Epidermal melanocyte (primary cell): ENCODE data around the gene PCSK7.
"Not testable (repeated sequence)": the region's sequence is repeated elsewhere in the genome, so short reads cannot be mapped to it uniquely, and the experiment has no call there.

ENCODE experiments used
- DNase-seq: peaks from one replicate; pipeline ENCODE4 v3.0.0; 2011; ENCODE audit warnings: low spot score; ENCODE audit not compliant: insufficient read length

PCSK7 gene

DNA sequence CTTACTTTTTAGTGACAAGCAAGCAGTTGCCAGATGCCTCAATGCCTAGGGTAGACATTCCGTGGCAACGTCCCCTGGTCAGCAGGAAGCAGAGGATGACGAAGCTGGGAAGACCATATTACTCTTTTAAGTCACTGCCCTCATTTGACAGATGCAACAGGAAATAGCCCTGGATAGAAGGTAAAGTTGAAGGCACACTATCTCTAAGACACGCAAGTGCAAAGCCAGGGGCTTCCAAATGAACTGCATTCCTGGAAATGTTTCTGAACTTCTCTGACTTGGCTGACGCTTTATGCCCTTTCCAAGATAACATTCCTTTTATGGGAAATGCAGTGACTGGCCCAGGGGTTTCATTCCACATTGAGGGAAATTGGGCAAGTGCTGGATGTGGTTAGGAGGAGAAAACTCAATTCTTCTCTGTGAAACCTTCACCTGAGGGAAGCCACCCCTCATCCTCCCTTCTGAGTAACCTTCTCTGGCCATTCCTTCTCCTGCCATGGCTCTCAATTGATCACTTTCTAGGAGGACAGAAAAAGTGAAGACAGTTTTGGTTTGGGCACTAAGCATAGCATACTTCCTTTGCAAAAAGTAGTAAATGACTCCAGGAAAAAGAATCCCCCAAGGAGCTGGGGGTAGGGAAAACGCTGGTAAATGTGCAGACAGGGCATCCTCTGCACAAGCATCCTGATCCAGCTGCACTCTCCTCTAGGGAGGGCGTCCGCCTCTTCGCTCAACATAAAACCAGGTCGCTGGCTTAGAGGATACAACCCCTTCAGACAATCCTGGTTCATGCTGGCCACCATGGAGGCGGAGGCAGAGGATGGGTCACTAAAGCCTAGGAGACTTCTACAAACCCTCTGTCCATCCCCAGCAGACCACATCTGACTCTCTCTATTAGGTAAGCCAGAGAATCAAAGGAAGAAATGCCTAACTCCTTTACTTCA is 14.5 kb downstream of the PCSK7 start:
- DNase-seq, result no peak

DNA sequence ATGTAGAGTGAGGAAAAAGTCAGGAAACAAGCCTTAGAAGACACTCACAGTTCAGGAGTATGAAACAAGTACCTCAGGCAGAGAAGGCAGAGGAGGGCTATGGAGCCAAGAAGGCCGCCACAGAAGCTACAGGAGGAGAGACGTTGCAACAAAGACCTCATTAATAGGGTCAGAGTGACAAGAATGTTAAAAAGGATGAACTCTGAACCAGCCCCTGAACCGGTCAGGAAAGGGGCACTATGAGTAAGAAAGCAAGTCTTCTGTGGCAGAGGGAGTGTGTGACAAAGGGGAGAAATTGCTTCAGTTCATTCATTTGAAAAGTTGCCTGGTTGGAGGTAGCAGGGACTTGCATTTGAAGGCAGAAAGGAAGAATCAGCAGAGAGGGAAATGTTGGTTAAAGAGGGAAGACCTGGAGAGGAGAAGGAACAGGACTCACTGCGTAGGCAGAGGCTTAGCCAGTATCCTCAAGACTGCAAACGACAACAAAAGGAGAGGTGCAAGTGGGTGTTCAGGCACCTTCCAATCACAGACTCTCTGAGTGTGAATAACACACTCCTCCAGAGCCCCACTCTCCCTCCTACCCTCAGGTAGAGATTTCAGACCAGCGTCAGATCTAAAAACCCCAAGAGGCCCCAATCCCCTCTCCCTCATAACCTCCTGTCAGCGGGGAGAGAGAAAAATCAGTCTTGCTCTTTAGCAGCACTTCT is 17.3 kb downstream of the PCSK7 start:
- DNase-seq, result no peak

DNA sequence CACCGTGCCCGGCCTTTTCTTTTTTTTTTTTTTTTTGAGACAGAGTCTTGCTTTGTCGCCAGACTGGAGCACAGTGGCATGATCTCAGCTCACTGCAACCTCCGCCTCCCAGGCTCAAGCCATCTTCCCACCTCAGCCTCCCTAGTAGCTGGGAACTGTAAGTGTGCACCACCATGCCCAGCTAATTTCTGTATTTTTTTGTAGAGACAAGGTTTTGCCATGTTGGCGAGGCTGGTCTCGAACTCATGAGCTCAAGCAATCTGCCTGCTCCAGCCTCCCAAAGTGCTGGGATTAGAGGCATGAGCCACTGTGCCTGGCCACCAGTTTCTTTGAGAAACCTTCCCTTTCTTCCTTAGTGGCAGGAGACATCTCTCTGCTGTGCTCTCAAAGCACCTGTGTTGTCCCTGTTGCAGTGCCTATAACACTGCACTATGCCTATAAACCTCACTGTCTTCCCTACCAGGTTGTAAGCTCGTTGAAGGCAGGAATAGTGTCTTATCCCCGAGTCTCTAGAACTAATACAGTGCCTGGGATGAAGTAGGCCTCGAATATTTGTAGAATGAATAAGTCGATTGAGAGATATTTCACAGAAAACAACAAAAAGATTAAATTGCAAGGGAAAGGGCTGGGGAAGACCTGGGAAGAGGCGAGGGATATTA is 19.0 kb downstream of the PCSK7 start:
- no peak for DNase-seq

DNA sequence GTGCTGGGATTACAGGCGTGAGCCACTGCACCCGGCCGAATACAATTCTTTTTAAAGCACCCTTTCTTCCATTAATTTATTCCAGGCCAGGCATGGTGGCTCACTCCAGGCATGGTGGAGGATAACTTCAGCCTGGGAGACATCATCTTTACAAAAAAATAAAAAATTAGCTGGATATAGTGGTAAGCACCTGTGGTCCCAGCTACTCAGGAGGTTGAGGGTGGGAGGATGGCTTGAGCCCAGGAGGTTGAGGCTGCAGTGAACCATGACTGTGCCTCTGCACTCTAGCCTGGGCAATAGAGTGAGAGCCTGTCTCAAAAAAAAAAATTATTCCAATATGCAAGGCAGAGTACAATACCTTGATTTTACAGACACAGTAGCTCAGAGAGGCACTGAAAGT is 21.3 kb downstream of the PCSK7 start:
- DNase-seq, result no peak

DNA sequence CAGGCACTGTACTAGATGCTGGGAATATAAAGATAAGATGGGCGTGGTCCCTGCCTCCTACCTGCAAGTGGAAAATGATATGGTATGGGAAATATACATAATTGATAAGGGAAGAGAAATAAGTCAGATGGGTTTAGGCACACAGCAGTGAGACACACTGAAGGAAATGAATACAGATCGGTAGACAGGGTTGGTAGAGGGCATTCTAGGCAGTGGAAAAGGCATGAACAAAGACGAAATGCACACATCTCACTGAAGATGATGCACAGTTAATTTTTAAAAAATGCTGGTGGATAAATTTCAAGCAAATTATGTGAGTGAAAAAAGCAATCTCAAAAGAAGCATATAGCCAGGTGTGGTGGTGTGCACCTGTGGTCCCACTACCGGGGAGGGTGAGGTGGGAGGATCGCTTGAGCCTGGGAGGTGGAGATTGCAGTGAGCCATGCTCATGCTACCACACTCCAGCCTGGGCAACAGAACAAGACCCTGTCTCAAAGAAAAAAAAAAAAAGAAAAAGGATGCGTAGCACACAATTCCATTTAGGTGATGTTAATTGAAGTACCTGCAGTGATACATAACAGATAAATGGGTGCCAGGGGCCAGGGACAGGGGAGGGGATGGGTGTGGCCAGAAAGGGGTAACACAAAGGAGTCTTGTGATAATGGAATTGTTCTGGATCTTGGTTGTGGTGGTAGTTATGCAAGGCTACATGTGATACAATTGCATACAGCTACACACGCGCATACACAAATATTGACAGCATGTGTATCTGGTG is 22.3 kb downstream of the PCSK7 start:
- DNase-seq, result not testable (repeated sequence)

DNA sequence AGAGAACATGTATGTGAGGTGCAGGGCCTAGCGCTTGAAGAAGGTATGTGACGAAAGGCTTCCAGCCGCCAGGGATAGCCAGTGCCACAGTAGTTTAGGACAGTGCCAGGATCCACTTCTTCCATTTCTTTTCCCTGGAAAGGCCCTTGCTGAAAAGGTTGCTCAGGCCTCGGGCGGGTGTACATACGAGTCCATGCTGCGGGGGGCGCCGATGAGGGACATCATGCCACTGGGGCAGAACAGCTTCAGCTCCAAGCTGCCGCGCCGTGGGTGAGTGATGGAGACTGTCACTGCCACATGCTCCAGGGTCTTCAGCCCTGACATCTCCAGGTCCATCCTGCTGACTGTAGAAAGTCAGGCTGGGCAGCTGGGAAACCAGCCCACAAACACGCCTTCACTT is 23.2 kb downstream of the PCSK7 start:
- DNase-seq, result not testable (repeated sequence)

DNA sequence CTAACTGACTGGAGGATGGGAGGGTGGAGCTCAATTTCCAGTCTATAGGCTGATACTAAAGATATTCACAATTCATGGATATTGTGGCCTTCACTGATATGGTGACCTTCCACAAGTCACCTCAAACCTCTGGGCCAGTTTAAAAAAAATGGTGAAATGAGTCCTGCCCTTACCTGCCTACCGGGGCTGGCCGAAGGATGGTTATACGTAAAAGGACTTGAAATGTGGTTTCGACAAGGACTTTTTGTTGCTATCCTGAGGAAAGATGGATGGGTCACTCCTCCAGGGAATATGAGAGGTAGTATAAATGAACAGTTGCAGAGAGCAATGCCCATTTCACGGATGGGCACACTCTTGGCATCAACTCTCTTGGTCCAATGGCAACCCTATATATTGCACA is 24.4 kb downstream of the PCSK7 start:
- DNase-seq, result not testable (repeated sequence)

DNA sequence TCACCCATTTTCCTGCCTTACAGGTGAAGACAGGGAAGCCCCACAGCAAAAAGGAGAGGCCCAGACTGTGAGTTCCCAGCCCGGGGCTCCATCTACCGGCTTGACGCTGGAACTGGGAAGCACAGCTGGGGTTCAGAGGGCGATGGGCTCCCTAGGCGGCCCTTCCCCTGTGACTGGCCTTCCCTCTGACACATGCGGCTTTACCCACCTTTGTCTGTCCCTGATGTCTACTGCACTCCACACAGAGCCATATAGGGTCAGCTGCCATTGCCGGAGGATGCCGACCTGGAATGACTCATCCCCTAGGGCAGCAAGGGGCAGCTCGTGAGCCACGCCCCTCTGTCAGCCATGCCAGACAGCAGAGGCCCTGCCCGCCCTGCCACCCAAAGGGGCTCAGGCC is 25.0 kb downstream of the PCSK7 start:
- not testable (repeated sequence) for DNase-seq

DNA sequence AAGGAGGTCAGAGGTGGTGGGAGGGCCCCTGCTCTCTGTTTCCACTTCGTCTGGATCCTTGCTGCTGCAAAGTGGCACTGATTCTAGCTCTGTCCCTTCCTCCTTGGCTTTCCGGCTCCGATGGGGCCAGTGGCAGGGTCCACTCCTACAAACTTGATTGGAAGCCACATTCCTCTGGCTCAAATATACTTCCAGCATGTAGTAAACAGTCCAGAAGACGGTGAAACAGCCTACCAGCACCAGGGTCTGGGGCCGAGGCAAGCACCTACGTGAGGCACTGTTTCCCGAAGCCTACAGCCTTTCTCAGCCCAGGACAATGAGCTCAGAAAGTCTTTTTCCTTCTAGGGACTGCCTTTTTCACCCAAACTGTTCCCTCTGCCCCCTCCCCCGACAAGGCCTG is 25.8 kb downstream of the PCSK7 start:
- DNase-seq, result not testable (repeated sequence)

DNA sequence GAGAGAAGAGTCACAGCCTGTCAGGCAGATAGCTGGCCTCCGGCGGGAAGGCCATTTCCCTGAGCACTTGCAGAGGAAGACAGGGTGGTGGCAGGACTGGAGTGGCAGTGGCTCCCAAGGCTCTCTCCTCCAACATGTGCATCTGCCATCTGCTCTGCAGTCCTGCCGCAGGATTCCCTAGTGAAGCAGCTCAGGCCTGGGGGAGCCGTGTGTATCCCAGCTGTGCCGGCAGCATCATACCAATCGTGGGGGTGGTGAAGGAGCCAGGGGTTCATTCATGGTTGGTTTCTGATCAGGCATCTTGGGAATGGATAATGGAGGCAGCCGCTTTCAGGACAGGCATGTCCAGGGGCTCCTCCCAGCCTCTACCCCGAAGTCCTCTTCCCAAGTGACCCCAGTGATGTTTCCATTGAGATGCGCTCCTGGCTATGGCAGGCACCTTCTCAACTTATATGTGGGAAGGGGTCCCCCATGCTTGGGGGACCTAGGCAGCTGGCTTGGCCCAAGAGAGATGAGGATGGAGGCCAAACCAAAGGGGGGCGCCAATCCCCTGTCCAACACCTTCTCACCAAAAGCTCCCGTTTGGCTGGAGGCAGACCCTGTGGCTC is 26.6 kb downstream of the PCSK7 start:
- DNase-seq, result no peak

DNA sequence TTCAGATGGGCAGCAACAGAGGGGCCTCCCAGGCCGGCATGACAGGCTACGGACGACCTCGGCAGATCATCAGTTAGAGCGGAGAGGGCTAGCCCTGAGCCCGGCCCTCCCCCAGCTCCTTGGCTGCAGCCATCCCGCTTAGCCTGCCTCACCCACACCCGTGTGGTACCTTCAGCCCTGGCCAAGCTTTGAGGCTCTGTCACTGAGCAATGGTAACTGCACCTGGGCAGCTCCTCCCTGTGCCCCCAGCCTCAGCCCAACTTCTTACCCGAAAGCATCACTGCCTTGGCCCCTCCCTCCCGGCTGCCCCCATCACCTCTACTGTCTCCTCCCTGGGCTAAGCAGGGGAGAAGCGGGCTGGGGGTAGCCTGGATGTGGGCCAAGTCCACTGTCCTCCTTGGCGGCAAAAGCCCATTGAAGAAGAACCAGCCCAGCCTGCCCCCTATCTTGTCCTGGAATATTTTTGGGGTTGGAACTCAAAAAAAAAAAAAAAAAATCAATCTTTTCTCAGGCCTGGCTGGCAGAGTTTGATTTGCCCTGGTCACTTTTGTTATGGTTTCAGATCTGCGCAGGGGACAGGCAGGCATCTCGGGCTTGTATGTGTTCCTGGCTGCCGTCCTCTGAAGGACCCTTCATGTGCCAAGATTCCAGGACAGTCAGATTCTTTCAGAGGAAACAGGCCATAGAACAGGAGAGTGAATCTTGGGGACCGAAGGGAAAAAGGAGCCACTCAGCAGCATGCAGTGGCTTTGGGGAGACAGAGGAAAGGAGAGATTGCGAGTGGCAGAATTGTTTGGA is 27.4 kb downstream of the PCSK7 start:
- no peak for DNase-seq

DNA sequence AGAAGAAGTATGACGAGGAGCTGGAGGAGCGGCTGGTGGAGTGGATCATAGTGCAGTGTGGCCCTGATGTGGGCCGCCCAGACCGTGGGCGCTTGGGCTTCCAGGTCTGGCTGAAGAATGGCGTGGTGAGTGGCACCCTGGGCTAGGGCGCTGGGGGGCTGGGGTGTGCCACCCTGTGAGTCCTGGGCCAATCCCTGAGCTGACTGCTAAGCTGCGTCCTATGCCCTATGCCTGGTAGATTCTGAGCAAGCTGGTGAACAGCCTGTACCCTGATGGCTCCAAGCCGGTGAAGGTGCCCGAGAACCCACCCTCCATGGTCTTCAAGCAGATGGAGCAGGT is 28.8 kb downstream of the PCSK7 start:
- DNase-seq, result no peak

DNA sequence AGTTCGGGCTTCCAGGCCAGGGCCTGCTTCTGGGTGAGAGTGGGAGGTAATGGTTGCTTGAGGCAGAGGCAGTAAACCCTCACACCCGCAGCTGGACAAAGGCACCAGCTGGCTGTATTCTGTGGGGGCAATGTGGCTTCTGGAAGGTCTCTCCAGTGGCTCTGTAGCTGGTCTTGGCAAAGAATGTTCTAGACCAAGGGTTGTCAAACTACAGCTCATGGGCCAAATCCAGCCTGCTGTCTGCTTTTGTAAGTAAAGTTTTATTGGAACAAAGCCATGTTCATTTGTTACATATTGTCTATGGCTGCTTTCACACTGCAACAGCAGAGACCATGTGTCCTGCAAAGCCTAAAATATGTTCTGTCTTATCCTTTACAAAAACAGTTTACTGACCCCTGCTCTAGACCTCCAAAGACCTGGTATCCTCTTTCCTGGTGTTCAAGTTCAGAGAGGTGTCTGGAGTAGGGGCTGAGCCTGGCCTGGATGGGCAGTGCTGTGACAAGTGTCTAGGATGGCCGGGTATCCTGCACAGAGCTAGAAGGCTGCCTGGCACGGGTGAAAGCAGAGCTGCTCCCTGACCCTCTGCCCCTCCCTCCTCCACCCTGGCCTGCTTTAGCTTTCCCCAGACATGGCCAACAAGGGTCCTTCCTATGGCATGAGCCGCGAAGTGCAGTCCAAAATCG is 29.3 kb downstream of the PCSK7 start:
- no peak for DNase-seq

DNA sequence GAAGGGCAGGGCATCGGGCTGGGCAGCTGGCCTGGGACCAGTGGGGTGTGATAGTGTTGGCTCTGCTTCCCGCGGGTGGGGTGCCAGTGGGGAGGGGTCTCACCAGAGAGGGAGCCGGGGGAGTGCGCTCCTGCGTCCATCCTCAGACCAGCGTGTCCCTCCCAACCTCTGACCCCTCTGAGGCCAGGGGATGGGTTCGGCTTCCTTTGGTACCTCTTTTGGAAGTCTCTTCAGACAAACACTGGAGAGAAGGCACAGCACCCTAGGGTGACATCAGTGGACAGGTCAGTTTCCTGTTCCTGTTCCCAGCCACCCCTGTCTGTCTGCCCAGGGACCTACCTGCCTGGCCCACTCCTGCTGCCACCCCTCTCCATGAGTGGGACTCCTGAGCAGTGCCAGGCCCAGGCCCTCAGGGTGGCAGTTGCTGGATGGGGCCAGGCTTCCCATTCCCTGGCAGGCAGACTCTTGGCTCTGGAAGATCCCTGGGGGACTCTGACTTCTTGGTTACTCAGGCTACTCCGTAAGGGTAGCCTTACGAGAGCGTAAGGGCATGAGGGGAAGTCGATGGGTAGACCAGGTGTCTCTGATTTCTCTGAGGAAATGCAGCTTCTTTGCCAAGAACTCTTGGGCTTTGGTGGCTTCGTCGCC is 30.1 kb downstream of the PCSK7 start:
- DNase-seq, result no peak

DNA sequence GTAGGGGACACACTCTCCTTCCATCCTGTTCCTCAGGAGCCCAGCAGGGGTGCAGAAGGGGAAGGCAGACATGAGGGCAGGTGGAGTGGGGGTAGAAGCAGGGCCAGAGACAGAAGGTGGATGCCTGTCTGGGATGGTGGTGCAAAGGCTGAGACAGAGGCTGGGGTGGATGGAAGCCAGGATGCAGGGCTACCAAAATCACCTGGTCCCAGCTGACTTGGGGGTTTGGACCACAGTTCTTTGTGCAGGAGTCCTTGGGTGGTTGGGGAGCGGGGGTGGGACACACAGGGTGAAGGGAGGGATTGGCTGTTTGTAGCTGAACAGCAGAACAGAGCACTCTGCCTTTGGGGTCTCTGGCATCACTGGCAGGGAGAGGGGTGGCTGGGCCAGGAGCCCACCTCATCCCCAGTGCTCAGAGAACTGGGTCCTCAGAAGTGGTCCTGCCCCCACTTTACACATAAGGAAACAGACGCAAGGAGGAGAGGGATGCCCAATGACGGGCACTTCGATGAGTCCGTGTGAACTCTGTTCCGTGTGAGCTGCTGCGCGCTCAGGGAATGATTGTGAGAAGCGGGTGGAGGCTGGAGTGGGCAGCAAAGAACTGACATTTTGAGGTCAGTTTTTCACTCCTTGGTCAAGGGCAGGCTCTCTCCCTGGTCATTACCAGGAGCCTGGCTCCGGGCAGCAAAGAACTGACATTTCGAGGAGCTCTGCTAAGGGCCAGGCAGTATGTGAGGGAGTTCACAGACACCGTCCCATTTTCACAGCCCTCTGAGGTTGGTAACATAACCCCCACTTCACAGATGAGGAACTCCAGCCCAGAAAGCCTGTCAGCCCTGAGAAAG is 30.8 kb downstream of the PCSK7 start:
- no peak for DNase-seq

DNA sequence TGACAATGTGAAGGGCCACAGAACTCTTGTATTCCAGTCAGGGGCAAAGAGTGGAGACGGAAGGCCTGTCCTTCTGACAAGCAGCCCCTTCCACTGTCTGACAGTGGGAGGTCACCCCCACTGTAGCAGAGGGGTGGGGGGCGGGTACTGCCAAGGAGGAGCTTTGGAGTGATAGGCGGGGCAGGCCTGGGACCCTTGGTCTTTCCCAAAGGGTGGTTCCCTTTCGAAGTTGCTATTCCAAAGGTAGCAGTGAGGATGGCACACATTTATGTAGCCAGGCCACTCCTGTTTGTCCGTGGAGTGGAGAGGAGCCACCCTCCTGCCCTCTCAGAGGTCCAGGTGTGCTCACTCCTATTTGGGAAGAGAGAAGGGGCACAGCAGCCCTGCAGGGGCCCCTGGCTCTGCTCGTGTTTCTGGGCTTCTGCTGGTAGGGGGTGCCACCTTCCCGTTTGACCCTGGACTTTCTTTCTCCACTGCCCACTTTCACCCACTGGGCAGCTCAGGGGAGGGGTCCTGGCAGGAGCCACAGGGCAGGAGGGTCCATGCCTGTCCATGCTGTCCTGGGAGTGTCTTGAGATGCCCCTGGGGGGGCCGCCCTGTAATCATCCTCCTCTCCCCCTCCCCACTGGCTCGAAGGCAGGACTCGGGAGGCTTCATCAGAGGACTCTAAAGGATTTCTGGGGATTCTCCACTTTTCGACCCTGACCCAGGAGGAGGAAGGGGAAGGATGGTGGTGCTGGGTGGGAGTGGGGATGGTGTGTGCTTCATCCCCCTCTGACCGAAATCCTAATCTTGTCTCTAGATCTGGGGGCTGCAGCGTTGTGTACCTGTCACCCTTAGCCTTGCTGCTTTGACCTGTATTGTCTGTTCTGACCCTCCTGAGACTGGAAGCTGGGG is 31.7 kb downstream of the PCSK7 start:
- no peak for DNase-seq
